MM.1S (cell line): Measurements from ENCODE around the gene BMPR2.

Experiments used
- EZH2 ChIP-seq: fragments of 300-600 bp; sonication (generic); optimal IDR thresholded peaks from 2 replicates; pipeline ENCODE3; 2017; ENCODE audit warnings: low read depth, mild to moderate bottlenecking, antibody characterized with exemption, low read length, mixed read lengths
- EZH2phosphoT487 ChIP-seq: fragments of 300-600 bp; sonication (generic); IDR thresholded peaks from 2 replicates; pipeline ENCODE4 v1.6.1; 2018; ENCODE audit warnings: antibody characterized with exemption, low read length
- TF ChIP-seq, protein P1 (sequence below): fragments of 300-600 bp; sonication (generic); IDR thresholded peaks from 2 replicates; pipeline ENCODE4 v1.5.1; 2016; ENCODE audit warnings: antibody characterized with exemption, low read length, mixed read lengths

DNA sequence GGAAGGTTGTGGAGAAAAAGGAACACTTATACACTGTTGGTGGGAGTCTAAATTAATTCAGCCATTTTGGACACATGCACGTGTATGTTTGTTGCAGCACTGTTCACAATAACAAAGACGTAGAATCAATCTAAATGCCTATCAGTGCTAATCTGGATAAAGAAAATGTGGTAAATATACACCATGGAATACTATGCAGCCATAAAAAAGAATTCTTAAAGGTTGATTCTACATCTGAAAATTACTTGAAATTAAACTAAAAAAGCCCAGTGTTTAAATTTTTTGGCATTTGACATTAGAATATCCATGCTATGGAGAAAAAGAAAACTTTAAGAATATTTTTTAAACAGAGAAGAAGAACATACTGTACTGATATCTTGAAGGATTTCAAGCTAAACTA is 84.0 kb downstream of the BMPR2 start:
- TF ChIP-seq, protein P1, sequence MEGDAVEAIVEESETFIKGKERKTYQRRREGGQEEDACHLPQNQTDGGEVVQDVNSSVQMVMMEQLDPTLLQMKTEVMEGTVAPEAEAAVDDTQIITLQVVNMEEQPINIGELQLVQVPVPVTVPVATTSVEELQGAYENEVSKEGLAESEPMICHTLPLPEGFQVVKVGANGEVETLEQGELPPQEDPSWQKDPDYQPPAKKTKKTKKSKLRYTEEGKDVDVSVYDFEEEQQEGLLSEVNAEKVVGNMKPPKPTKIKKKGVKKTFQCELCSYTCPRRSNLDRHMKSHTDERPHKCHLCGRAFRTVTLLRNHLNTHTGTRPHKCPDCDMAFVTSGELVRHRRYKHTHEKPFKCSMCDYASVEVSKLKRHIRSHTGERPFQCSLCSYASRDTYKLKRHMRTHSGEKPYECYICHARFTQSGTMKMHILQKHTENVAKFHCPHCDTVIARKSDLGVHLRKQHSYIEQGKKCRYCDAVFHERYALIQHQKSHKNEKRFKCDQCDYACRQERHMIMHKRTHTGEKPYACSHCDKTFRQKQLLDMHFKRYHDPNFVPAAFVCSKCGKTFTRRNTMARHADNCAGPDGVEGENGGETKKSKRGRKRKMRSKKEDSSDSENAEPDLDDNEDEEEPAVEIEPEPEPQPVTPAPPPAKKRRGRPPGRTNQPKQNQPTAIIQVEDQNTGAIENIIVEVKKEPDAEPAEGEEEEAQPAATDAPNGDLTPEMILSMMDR = no peak
- TF ChIP-seq EZH2phosphoT487 = no peak
- TF ChIP-seq EZH2 = no peak
